HepG2 (cell line): ENCODE measurements around the gene KRTCAP2. TPM values are rescaled to one million over a fixed set of nuclear protein-coding genes. Genes with fewer than 3 reads are reported as not detected.

Experiments
- ATAC-seq: fragments of 200-7000 bp; cut with Tn5 transposase; 3 replicates; pipeline ENCODE4 v1.9.1; 2020; ENCODE audit warnings: mild to moderate bottlenecking, moderate library complexity
- BruUV-seq: library from RNA; stranded (reverse); fragments of 400-500 nt; replicated peaks from 2 replicates; lab custom pipeline; 2021; lab: Mats Ljungman, UMichigan
- CTCF ChIA-PET: fragments of 300-600 bp; formaldehyde crosslinking; extraction: SDS; loops from one replicate; lab custom pipeline; 2021; ENCODE audit warnings: low total read pairs, inconsistent platforms, low intra/inter-chr PET ratio; lab: Yijun Ruan, JAX
- POLR2A ChIA-PET: fragments of 350-600 bp; sonication (Branson Sonifier 250); formaldehyde crosslinking; loops from one replicate; lab custom pipeline; 2020; ENCODE audit warnings: antibody characterized with exemption, inconsistent platforms; lab: Yijun Ruan, JAX
- DNase-seq: peaks from one replicate; pipeline ENCODE4 v3.0.0-alpha.2; 2015; ENCODE audit warnings: low spot score
- FAIRE-seq: peaks from 3 replicates; lab custom pipeline; 2011; peaks lifted over from hg19 to GRCh38; lab: Jason Lieb, UNC
- H2AFZ ChIP-seq: one replicate; pipeline ENCODE4 v1.6.1; 2011; ENCODE audit warnings: low read length, inconsistent platforms
- H3K27ac ChIP-seq: fragments of 300-600 bp; 3 replicates; pipeline ENCODE4 v1.8.0; 2011; ENCODE audit warnings: mixed run types, mild to moderate bottlenecking, mixed read lengths, low read length, inconsistent platforms; ENCODE audit not compliant: insufficient read depth; ENCODE audit errors: extremely low read length
- H3K27me3 ChIP-seq, 2 experiments: fragments of 200-600 bp in 1 of 2; 2 replicates in 1 of 2; 3 replicates in 1 of 2; pipeline versions ENCODE4 v1.6.0 to v1.8.0; 2011; ENCODE audit warnings: low read length in 2 of 2, mild to moderate bottlenecking in 2 of 2, moderate library complexity in 2 of 2, inconsistent platforms in 1 of 2; ENCODE audit not compliant: insufficient read depth in 2 of 2, control insufficient read depth in 1 of 2
- H3K36me3 ChIP-seq, 2 experiments: fragments of 200-600 bp in 1 of 2; replicated peaks in 1 of 2; 2 replicates in 1 of 2; 3 replicates in 1 of 2; pipeline versions ENCODE4 v1.5.1 to v1.8.0; 2011; ENCODE audit warnings: low read length in 2 of 2, inconsistent platforms in 1 of 2; ENCODE audit not compliant: insufficient read depth in 2 of 2, control insufficient read depth in 1 of 2
- H3K4me1 ChIP-seq: 2 replicates; pipeline ENCODE4 v1.5.1; 2012; ENCODE audit warnings: low read length, inconsistent platforms; ENCODE audit not compliant: insufficient read depth
- H3K4me2 ChIP-seq: 2 replicates; pipeline ENCODE4 v1.6.0; 2011; ENCODE audit warnings: low read depth, low read length, inconsistent platforms
- H3K4me3 ChIP-seq, 3 experiments: fragments of 200-600 bp in 1 of 3; sonication (generic), shearing (Covaris generic) in 1 of 3; replicated peaks in 1 of 3; 2 replicates each; pipeline ENCODE4 v1.5.1; 2011 to 2016; ENCODE audit warnings: low read length in 3 of 3, inconsistent platforms in 2 of 3, low read depth in 2 of 3, mild to moderate bottlenecking in 2 of 3, control low read depth in 1 of 3, mixed read lengths in 1 of 3; ENCODE audit not compliant: insufficient read depth in 1 of 3
- H3K79me2 ChIP-seq: one replicate; pipeline ENCODE4 v1.6.1; 2011; ENCODE audit warnings: low read length, inconsistent platforms; ENCODE audit not compliant: insufficient read depth
- H3K9ac ChIP-seq: 2 replicates; pipeline ENCODE4 v1.6.0; 2011; ENCODE audit warnings: mild to moderate bottlenecking, low read depth, low read length, inconsistent platforms; ENCODE audit not compliant: insufficient read depth
- H3K9me3 ChIP-seq: 2 replicates; pipeline ENCODE4 v1.5.1; 2012; ENCODE audit warnings: mild to moderate bottlenecking, low read length
- H4K20me1 ChIP-seq: 2 replicates; pipeline ENCODE4 v1.6.0; 2011; ENCODE audit warnings: inconsistent platforms, mild to moderate bottlenecking, low read length, moderate library complexity; ENCODE audit not compliant: insufficient read depth
- ATF1 ChIP-seq: IDR thresholded peaks from 2 replicates; pipeline ENCODE4 v1.6.1; 2016; ENCODE audit warnings: mild to moderate bottlenecking, control low read depth
- CBX5 ChIP-seq: sonication (generic); formaldehyde crosslinking; IDR thresholded peaks from 2 replicates; pipeline ENCODE4 v1.4.0; 2020; ENCODE audit warnings: missing genetic modification reagents, borderline replicate concordance
- HIVEP1 ChIP-seq: sonication (generic); formaldehyde crosslinking; IDR thresholded peaks from 2 replicates; pipeline ENCODE4 v1.4.0; 2020; ENCODE audit warnings: mild to moderate bottlenecking, missing genetic modification reagents
- MED13 ChIP-seq: sonication (generic); formaldehyde crosslinking; IDR thresholded peaks from 2 replicates; pipeline ENCODE4 v1.5.0; 2020; ENCODE audit warnings: missing genetic modification reagents
- MIXL1 ChIP-seq: IDR thresholded peaks from 2 replicates; pipeline ENCODE4 v1.6.1; 2016
- NR3C1 ChIP-seq: sonication (generic); formaldehyde crosslinking; IDR thresholded peaks from 2 replicates; pipeline ENCODE4 v1.4.0; 2020; ENCODE audit warnings: missing genetic modification reagents
- PHF8 ChIP-seq: sonication (generic); formaldehyde crosslinking; IDR thresholded peaks from 2 replicates; pipeline ENCODE4 v1.5.0; 2020; ENCODE audit warnings: missing genetic modification reagents
- RBAK ChIP-seq: sonication (generic); formaldehyde crosslinking; IDR thresholded peaks from 2 replicates; pipeline ENCODE4 v1.5.1; 2020; ENCODE audit warnings: mild to moderate bottlenecking, missing genetic modification reagents
- SIN3A ChIP-seq: IDR thresholded peaks from 2 replicates; pipeline ENCODE4 v1.6.1; 2011; ENCODE audit warnings: low read depth, mild to moderate bottlenecking, control low read depth, low read length, borderline replicate concordance
- ZBTB7A ChIP-seq: sonication (generic); formaldehyde crosslinking; IDR thresholded peaks from 2 replicates; pipeline ENCODE4 v1.8.0; 2022; ENCODE audit warnings: mild to moderate bottlenecking, missing genetic modification reagents
- ZMYM3 ChIP-seq: sonication (generic); formaldehyde crosslinking; IDR thresholded peaks from 2 replicates; pipeline ENCODE4 v1.5.1; 2020; ENCODE audit warnings: mild to moderate bottlenecking, missing genetic modification reagents
- ZNF318 ChIP-seq: sonication (generic); formaldehyde crosslinking; IDR thresholded peaks from 2 replicates; pipeline ENCODE4 v1.4.0; 2020; ENCODE audit warnings: mild to moderate bottlenecking, missing genetic modification reagents
- ZNF580 ChIP-seq: IDR thresholded peaks from 2 replicates; pipeline ENCODE4 v1.6.1; 2016; ENCODE audit warnings: low read depth, borderline replicate concordance
- ZNF784 ChIP-seq: sonication (generic); formaldehyde crosslinking; IDR thresholded peaks from 2 replicates; pipeline ENCODE4 v1.5.1; 2020; ENCODE audit warnings: missing genetic modification reagents, mild to moderate bottlenecking, borderline replicate concordance
- ZSCAN12 ChIP-seq: sonication (generic); formaldehyde crosslinking; IDR thresholded peaks from 2 replicates; pipeline ENCODE4 v1.9.0; 2021; ENCODE audit warnings: mild to moderate bottlenecking, missing genetic modification reagents
- WGBS: methylation state at CpG from one replicate; pipeline ENCODE4 v1.1.6; 2017; ENCODE audit warnings: low lambda C conversion rate; 5-methylcytosine and 5-hydroxymethylcytosine counted together
- in situ Hi-C: cut with HindIII; loops from 2 replicates; pipeline ENCODE4 v1.10.0; 2017; ENCODE audit warnings: low pct_unique_long_range_greater_than_20kb; ENCODE audit not compliant: extremely low pct_ligation_motif_present
- intact Hi-C: fragments of 100-400 bp; cut with micrococcal nuclease; formaldehyde crosslinking; loops from one replicate; pipeline ENCODE4 v1.10.0; 2022; ENCODE audit not compliant: unreplicated experiment
- polyA plus RNA-seq, 8 experiments: library from polyadenylated mRNA; depleted of rRNA in 3 of 8; stranded (reverse) in 7 of 8; unstranded in 1 of 8; fragments of >200 nt; fragmentation: Illumina TruSeq in 4 of 8; extraction: Trizol in 4 of 8; gene quantifications; 2 replicates each; pipeline versions ENCODE4 v1.2.1 to v1.2.3, GENCODE V29; 2011 to 2016; ENCODE audit warnings: low read depth in 4 of 8, missing spikeins in 1 of 8, mixed read lengths in 1 of 8; ENCODE audit not compliant: insufficient read depth in 1 of 8
- total RNA-seq, 5 experiments: library from RNA; depleted of rRNA; stranded (reverse); fragments of >200 nt; fragmentation: Illumina TruSeq; extraction: Trizol; gene quantifications; 2 replicates each; pipeline ENCODE4 v1.2.3, GENCODE V29; 2016; ENCODE audit warnings: low read depth in 1 of 5

KRTCAP2 gene
- total and polyA plus RNA-seq, 2 of the 13 experiments (the other 11 are each of a cell fraction or from before 2014, with no cell fraction given), result 77.3 to 79.4 TPM

GRCh38 chr1:155202198-155202597, 29.1 kb upstream of the KRTCAP2 start (continued):
- TF ChIP-seq HIVEP1, result no peak

- Histone ChIP-seq H2AFZ (no peak overlapping the region), H3K4me2 (no peak overlapping the region), H3K4me3 (no peak overlapping the region), H3K79me2 (no peaks in the 10 kb centered on the region), H3K9ac (no peak overlapping the region), H3K27me3 (peaks cover 0 to 48% of the 10 kb centered on the region in 2 experiments; a peak in 4 of 5 replicates), H3K36me3 (no peaks in the 10 kb centered on the region), H3K27ac (no peak overlapping the region), H3K9me3 (no peaks in the 10 kb centered on the region), H3K4me1 (peaks cover 9% of the 10 kb centered on the region; the same call in 1 of the 2 replicates), H4K20me1 (no peaks in the 10 kb centered on the region)
- in situ Hi-C loops (loop anchor here (10.0 kb wide), 1 partner anchor 394 kb away; no protein-coding TSS in a partner anchor), intact Hi-C loops (loop anchor here (10.0 kb wide), 1 partner anchor 104 kb away; the partner anchor contains the start of genes FDPS and PKLR)
- 34% methylated on average over 5 of the region's 5 CpGs for WGBS
- no peak for FAIRE-seq
- ChIA-PET POLR2A (no interaction called here), CTCF (no interaction called here)
- no peak for ATAC-seq
- DNase-seq, result no peak
- BruUV-seq, result no TSS peak
- TF ChIP-seq MIXL1 (CRISPR knock-in tag) (no peak), CBX5 (CRISPR knock-in tag) (no peak), ZMYM3 (CRISPR knock-in tag) (no peak), ZSCAN12 (CRISPR knock-in tag) (no peak), ZNF318 (CRISPR knock-in tag) (no peak), ZNF784 (CRISPR knock-in tag) (no peak), ZNF580 (CRISPR knock-in tag) (no peak), ZBTB7A (CRISPR knock-in tag) (no peak), MED13 (CRISPR knock-in tag) (no peak), PHF8 (no peak), NR3C1 (no peak), RBAK (CRISPR knock-in tag) (no peak), SIN3A (no peak), ATF1 (CRISPR knock-in tag) (no peak)
Observed at GRCh38 chr1:155200920-155201319, 27.8 kb upstream of the KRTCAP2 start.
